A172 (cell line): ENCODE results near the gene OTOG. TPM values are rescaled to one million over a fixed set of nuclear protein-coding genes. Genes with fewer than 3 reads are reported as not detected.

Experiments used
- DNase-seq: peaks from one replicate; pipeline ENCODE4 v3.0.0-alpha.2; 2015; ENCODE audit warnings: low spot score
- total RNA-seq: library from RNA; depleted of rRNA; stranded (reverse); fragments of >200 nt; shearing (Covaris generic); gene quantifications from 2 replicates; pipeline ENCODE4 v1.2.3, GENCODE V29; 2014

The OTOG gene
- total RNA-seq, 1 experiment from 2014 or later = not detected

DNA sequence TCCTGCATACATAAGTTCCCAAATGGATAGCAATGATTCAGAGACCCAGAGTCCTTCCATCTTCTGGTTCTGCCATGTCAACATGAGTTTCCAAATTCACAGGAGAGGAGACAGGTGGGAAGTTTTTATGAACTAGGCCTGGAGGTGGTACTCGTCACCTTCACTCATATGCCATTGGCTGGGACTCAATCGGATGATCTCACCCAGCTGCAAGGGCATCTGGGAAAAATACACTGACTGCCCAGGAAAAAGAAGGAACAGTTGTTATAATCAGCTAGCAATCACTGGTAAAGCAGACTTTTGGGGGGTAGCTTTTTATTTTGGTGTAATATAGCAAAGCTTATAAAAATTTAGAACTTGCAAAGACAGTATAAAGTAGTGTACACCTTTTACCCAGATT lies 83.9 kb downstream of the OTOG start:
- no peak for DNase-seq

DNA sequence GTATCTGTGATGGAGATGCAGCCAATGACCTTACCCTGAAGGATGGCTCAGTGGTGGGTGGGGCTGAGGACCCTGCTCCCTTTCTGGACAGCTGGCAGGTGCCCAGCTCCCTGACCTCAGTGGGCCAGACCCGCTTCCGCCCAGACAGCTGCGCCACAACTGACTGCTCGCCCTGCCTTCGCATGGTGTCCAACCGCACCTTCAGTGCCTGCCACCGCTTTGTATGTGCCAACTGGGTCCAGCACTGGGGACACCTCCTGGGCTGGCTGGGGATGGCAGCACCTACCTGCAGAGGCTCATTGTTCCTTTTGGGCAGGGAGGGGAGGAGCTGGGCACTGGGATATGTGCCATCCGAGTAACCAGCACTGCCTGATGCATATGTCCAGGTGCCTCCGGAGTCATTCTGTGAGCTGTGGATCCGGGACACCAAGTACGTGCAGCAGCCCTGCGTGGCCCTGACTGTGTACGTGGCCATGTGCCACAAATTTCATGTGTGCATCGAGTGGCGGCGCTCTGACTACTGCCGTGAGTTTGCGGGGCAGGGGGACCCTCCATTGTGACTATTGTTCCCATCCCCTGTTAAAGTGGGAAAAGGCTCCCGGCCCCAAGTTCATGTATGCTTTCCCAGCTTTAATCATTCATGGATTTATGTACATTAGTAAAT lies 84.8 kb downstream of the OTOG start:
- no peak for DNase-seq

DNA sequence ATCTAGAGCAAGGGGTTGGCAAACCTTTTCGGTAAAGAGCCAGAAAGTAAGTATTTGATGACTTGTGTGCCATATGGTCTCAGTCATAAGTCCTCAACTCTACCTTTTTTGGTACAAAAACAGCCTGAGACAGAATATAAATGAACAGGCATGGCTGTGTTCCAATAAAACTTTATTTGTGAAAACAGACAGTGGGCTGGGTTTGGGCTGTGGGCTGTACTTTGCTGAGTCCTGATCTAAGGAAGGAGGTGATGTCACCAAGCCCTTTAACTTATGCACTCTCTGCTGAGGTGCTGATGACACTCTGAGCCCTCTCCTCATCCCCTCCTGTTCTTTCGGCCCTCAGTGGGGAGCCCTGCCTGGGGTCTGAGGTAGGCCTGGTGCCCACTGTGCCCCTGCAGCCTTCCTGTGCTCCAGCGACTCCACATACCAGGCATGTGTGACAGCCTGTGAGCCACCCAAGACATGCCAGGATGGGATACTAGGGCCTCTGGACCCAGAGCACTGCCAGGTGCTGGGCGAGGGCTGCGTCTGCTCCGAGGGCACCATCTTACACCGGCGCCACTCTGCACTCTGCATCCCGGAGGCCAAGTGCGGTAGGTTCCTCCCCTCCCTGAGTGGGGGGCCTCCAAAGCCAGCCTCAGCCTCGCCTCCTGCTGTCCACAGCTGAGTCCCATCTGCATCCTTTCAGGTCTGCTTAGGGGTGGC lies 86.4 kb downstream of the OTOG start:
- no peak for DNase-seq

DNA sequence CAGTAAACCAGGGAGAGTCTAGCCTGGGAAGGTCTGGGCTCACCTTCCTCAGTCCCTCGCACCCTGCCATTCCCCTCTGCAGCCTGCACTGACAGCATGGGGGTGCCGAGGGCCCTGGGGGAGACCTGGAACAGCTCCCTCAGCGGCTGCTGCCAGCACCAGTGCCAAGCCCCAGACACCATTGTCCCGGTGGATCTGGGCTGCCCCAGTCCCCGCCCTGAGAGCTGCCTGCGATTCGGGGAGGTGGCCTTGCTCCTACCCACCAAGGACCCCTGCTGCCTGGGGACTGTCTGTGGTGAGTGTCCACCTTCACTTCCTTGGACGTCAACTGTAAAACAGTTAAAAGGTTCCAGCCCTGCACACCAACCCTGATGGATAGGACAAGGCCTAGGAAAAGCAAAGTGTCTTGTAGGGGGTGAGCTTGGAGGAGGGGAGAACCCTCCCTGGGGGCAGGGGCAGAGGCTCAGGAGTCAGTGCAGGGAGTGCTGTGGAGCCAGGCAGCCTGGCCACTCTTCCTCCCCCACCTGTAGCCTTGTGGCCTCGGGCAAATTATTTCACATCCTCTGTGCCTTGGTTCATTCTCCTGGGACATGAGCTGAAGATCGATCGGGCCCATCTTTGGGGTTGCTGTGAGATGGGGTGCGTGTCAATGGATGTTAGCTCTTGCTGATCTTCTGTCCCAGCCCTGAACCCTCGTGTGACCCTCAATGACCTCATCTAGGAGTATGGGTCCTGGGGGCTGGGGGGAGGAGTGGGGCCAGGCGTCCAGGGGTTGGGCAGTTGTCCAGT lies 87.1 kb downstream of the OTOG start:
- no peak for DNase-seq

DNA sequence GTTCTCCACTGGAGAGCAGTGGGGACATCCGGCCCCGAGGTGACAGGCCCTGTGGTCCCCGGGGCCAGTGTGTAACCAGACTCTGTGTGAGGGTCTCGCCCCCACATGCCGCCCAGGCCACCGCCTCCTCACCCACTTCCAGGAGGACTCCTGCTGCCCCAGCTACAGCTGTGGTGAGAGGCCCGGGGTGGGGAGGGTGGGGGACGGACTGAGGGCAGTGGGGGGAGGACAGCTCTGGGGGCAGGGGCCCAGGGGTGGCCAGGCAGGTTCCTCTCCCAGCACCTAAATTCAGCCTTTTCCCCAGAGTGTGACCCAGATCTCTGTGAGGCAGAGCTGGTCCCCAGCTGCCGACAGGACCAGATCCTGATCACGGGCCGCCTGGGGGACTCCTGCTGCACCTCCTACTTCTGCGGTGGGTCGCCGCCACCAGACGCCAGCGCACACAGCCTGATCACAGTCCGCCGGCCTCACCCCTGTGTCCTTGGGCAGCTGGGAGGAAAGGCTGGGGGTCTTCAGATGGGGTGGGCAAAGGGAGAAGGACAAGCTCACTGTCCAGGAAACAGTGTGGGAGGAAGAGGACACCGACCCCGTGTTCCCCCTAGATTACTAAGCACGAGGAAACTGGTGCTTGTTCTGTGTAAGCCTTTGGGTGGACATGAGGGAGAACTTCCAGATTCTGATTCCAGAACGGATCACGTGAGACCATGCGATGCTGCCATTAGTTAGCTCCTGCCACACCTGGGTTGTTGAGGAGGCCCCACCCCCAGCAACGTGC lies 87.9 kb downstream of the OTOG start:
- DNase-seq = no peak

DNA sequence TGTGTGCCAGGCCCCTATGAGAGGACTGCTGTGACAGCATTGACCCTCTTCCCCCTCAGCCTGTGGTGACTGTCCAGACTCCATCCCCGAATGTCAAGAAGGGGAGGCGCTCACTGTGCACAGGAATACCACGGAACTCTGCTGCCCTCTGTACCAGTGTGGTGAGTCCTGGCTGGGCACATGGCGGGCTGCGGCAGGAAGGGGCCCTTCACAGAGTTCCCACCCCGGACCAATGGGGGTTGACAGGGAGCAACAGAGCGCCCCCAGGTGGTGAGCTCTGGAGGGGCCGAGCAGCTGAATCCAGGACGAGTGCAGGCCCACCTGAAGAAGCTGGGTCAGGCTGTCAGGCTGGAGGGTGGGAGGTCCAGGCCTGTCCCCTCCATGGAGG lies 88.5 kb downstream of the OTOG start:
- DNase-seq = no peak

DNA sequence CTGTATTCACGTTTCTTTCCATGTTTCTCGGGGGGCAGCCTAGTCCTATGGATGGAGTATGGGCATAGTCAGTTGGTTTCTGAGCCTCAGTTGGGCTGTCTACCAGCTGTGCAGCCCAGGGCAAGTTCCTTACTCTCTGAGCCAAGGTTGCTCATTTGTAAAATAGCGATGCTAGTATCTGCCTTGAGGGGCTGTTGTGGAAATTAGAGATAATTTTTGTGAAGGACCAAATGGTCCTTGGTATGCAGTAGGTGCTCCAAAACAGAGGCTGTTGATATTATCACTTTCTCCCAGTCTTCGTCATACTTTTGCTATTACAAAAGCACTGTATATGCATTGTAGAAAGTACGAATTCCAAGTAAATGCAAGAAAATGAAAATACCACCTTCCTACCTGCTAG lies 89.7 kb downstream of the OTOG start:
- DNase-seq = no peak

DNA sequence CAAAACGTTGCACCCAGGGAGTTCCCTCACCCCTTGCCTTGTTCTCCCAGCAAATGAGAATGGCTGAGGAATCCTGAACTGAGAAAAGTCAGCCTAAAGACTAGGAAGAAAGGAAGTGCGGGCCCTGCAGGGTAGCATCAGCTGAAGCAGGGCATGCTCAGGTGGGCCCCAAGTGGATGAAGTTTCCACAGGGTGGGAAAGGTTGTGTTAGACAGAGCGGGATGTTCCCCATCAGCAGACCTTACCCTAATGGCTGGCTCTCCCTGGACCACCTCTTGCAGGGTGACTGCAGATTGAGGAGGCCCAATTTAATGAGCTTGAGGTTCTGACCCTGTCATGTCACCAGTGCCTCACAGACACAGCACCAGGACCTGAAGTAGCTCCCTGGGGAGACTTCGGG lies 90.8 kb downstream of the OTOG start:
- DNase-seq = no peak

DNA sequence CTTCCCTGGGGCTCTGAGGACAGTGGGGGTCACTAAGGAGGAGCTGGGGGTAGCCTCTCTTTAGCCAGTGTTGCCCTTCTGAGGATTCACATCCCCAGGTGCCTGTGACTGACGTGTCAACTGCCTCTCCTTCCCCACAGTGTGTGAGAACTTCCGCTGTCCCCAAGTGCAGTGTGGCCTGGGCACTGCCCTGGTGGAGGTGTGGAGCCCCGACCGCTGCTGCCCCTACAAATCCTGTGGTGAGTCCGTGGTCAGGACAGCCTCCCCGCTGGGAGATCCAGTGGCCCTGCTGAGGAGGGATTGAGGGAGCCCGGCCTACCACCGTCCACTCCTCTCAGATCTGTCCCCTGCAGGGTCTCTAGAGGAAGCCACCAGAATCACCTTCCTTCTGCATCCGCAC lies 91.3 kb downstream of the OTOG start:
- DNase-seq = no peak

DNA sequence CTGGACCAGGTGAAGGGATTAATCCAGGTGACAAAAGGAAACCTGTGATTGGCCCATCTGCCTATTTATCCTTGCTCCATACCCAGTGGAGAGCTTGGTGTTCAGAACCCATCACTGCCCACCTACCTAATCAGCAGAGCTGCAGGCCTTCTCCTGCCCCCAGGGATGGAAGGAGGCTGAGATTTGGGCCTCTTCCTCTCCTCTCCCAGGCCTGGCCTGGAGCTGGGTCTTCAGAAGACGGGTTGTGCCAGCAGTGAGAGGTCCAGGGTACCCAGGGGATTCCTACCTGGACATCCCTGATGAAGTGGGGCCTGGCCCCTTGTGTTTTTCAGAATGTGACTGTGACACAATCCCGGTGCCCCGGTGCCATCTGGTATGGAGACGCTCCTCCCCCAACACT lies 92.0 kb downstream of the OTOG start:
- DNase-seq = no peak

DNA sequence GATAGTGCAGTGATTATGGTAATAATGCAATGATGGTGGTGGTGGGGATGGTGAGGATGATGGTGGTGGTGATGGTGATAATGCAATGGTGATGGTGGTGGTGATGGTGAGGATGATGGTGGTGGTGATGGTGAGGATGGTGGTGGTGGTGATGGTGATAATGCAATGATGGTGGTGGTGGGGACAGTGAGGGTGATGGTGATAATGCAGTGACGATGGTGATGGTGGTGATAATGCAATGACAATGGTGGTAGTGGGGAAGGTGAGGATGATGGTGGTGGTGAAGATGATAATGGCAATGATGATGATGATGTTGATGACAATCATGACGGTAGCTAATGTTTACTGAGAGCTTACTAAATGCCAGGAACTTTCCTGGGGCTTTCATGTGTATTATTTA lies 92.7 kb downstream of the OTOG start:
- DNase-seq = no peak

DNA sequence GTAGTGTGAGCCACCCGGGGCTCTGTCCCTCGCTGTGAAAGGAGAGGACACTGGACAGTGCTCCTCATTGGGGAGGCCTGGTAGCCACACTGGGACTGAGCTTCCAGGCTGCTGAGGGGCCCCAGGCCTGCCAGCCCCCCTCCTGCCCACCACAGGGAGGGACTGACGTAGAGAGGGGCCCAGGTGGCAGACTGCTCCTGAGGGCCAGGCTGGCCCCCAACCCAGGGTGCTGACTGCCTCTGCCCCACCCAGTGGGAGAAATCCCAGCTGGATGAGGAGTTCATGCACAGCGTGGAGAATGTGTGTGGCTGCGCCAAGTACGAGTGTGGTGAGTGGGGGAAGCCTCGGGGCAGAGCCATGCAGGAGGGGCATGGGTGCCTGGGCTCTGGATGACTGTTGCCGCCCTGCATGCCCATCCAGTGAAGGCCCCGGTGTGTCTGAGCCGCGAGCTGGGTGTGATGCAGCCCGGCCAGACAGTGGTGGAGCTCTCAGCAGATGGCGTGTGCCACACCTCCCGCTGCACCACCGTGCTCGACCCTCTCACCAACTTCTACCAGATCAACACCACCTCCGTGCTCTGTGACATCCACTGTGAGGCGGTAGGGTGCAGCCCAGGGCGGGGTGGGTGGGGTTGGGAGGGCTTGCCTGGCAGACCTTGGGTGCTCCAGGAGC lies 93.6 kb downstream of the OTOG start:
- no peak for DNase-seq

DNA sequence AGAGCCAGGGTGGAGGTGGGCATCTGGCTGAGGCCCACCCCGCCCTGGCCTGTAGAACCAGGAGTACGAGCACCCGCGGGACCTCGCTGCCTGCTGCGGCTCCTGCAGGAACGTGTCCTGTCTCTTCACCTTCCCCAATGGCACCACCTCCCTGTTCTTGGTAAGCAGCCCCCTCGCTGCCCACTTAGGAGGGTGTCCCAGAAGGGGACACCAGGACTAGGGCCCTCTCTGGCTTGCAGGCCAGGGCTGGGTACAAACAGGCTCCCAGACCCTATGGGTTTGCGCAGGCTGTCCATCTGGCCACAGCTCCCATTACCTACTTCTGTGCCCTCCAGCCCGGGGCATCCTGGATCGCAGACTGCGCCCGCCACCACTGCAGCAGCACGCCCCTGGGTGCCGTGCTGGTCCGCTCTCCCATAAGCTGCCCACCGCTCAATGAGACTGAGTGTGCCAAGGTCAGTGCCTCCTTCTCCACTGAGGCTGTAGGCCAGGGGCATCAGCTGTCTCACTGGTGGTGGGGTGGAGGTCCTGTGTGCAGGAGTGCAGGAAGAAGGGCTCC lies 94.8 kb downstream of the OTOG start:
- no peak for DNase-seq

DNA sequence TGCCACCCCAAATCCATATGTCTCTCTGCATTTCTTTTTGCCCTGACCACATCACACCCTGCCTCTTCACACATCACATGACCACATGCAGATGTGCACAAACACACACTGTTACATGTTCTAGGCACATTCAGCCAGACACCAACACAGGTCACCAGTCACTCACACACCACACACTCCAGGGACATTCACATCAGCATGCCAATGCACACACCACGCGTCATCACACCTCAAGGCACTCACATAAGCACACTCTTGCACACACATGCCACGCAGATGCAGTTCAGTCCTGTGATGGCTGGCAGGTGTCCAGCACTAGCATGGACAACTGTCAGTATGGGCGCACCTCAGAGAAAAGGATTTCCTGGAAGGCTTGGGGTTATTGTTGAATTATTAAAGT lies 95.3 kb downstream of the OTOG start:
- DNase-seq = no peak

DNA sequence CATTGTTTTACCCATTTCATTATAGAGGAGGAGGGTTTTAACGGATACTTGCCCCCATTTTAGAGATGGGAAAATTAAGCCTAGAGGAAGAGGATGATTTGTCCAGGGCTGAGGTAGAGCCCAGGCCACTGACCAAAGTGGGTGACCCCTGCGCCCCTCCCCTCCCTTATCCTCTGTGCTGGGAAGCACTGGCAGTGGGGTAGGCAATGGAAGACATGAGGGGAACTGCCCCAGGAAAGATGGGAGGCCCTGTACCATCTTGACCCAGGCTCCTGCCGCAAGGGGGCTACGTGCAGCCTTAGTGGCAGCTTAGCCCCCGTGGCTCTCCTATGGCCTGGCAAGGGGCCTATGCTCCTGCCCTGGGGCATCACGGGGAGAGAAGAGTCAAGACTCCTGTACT lies 95.9 kb downstream of the OTOG start:
- no peak for DNase-seq

DNA sequence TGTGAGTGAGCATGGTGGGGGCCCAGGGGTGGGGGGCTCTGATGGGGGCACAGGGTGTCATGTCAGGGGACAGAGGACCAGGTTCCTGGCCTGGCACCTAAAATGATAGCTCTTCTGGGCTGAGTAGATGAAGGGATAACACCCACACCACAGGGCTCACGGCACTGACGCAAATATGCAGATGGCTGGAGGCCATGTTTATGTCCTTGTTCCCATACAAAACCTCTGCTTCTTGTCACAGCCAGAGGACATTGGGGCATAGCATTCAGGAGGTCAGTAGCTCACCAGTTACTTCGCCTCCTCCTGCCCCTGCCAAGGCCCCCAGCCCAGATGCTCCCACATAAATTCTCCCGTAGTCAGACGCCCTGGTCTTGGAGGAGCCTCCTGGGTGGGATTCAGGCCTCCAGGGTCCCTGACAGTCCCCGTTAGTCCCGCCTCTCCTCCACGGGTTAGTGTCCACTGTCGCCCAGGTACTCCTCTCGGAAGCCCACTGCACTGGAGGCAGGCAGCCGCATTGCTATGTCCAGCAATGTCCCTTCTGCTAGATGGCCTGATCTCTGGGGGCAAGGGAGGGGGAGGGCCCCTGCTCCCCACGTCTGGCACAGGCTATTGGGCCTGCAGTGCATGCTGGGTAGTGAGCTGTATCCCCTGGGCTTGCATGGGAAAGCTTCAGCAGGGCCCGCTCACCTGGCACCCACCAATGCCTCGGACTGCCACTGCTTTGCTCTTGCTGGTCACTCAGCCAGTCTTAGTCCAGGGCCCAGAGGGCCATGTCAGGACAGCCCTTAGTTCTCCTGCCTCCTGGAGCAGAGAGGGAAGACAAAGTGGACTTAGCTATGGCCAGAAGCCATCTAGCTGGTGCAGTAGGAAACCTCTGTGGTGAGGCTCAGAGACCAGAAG lies 96.7 kb downstream of the OTOG start:
- DNase-seq = no peak

DNA sequence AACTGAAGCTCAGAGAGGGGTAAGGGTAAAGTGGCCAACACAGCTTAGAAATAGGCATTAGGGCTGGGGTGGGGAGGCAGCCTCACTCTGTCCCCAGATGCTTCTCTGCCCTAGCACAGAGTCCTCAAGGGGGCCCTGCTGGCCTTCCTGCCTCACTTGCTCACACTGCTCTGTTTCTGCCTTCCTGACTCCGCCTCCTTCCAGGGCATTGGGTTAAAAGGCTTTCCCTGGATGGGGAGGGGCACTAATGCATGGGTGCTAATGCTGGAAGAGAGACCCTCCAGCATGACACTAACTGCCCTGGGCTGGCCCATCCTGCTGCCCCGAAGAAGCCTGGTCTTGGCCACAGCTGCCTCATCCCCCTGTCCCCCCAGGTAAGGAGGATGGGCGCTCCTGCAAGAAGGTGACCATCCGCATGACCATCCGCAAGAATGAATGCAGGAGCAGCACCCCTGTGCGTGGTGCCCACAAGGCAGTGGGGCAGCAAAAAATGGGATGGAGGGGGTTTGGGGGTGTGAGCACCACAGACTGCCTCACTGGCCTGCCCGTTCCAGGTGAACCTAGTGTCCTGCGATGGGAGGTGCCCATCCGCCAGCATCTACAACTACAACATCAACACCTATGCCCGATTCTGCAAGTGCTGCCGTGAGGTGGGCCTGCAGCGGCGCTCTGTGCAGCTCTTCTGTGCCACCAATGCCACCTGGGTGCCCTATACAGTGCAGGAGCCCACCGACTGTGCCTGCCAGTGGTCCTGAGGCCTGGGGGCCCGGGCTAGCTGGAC lies 98.3 kb downstream of the OTOG start:
- DNase-seq = no peak

DNA sequence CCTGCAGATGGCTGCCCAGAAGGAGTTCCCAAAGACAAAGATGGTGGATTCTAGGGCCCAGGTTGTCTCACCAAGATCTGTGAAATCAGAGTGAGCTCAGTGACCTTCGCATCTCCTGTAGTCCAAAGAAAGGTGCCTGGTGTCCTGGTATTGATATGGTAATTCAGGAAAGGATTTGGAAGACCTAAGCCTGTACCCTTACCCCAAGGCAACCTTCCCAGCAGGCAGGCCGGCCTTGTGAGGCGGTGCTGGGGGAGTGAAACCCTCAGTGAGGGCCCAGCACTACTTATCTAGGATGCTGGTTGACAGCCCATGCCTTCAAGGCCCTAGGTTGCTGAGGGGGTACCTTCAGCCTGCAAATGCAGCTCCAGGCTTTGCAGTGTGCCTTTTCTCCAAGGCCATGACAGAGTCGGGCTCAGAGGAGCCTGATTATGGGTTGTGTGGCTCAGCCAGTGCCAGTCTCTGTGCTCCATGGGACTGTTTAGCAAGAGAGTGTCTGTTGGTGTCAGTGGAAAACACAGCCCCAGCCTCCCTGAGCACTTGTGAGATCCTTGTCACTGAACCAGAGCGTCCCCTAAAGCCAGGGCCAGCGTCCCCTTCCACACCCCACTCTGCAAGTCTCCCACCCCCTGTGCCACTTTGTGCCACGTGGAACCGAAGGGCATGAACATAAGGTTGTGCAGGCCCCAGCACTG lies 99.5 kb downstream of the OTOG start:
- DNase-seq = no peak

DNA sequence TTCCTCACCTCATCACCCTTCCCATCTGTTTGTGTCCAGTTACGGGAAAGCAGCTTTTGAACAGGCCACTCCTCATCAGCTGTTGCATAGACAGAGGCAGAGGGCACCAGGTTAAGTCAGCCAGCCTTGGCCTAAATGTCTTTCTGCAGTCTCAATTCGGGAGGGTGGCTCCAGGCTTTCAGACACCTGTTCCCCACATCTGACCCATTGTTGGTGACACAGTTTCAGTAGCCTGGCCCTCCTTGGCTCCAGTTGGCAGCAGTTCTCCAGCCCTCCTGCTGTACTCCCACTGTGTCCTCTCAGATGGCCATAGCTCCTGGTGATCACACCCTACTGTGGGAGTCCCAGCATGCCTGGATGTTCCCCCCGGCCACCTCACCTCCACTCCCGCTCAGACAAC lies 101.5 kb downstream of the OTOG start:
- DNase-seq = no peak
